GM12874 (cell line): ENCODE measurements around the gene TNXB.

Experiments
- CTCF ChIP-seq: IDR thresholded peaks from 2 replicates; pipeline ENCODE4 v1.5.1; 2011; ENCODE audit warnings: low read depth, mild to moderate bottlenecking, control low read depth, low read length, moderate library complexity; ENCODE audit not compliant: insufficient read depth

Gene TNXB

GRCh38 chr6:32131439-32131948 lies 22.4 kb upstream of the TNXB start:
- TF ChIP-seq CTCF: no peak

DNA sequence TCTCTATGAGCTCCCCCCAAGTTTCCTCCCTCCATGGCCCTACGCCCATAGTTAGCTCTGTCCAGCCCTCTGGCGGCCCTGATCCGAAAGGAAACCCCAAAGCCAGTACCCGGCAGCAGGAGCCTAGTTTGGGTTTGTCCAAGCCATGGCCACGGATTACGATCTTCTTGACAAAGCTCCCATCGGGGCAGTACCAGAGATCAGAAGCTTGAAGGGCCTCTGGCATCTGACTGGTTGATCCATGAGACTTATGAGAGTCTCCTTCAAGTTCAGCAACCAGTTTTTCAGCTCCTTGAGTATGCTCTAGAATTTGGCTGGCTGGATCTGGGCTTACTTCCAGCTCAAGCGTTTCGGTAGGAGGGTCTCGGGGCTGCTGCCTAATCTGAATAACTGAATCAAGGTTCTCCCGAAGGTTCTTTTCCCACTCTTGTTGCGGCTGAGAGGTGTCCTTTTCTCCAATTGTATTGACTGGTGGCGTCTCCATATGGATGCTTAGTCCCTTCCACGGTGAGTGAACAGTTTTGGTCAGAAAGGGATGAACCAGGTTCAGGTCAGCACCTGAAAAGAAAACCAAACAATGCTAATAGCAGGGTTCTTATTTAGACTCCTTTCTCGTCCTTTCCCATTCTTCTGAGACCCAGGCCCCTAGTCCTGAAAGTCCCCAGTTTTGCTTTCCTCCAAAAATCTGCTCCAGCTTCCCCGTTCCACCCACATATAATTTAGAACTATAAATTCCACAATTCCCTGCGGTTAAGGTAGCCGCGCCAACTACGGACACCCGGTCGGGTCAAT lies 20.4 kb upstream of the TNXB start:
- TF ChIP-seq CTCF: no peak

DNA sequence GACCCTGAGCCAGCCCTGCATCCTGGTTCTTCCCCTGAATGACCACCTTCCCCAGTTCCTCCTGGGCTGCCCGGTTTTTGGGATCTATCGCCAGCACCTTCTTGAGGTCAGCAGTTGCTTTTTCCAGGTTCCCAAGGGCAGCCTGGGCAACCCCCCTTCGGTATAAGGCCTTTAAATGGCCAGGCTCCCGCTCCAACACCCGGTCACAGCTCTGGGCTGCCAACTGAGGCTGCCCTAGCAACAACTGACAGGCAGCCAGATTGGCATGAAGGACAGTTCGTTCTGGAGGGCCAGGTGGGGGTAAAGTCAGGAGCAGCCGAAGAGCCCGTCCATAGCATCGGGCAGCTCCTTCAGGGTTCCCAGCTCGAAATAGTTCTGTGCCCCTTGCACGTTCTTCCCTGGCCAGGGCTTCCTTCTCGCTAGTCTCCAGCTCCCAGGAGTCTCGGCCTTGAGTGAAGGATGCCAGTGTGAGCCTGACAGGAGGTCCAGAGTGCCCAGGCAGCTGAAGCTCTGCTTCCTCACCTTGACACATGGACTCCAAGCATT lies 19.7 kb upstream of the TNXB start:
- no peak for TF ChIP-seq CTCF

- TF ChIP-seq CTCF: no peak
These were observed 18.8 kb upstream of the TNXB start, which contains the start of gene ATF6B for GRCh38 chr6:32127717-32128592. TSS of gene ATF6B (minus strand) at chr6:32128246. CDS start at chr6:32128207, 39 bp downstream.

DNA sequence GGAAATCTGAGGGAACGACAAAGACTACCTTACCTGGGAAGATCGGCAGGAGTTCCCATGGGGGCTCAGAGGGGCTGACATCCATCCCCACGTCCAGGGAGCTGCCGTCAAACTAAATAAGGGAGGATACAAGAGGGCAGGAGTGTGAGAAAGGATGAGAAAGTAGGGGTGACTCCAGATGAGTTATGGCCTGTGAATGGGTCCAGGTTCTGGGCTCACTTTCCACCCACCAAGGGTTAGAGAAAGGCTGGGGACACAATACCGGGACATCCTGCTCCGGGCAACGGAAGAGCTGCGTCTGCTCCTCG lies 18.2 kb upstream of the TNXB start:
- TF ChIP-seq CTCF: no peak

GRCh38 chr6:32126880-32127279 lies 17.7 kb upstream of the TNXB start:
- TF ChIP-seq CTCF: no peak

GRCh38 chr6:32123681-32124080 lies 14.5 kb upstream of the TNXB start:
- no peak for TF ChIP-seq CTCF
